ENCODE measurements around the gene VANGL1. TPM values are rescaled to one million over a fixed set of nuclear protein-coding genes. Genes with fewer than 3 reads are reported as not detected.
A peak's percentile ranks its signal among the peaks of the same experiment; 100 is the strongest.

VANGL1 gene
- total RNA-seq, 2 donors from 2014 or later, result 4.2 to 6.8 TPM

GRCh38 chr1:115687744-115688143, 46.0 kb downstream of the VANGL1 start:
- Mint-ChIP-seq H3K36me3 (ENCODE audit: low read depth) (peaks cover 15% of the 10 kb centered on the region), H3K4me3 (no peak overlapping the region), H3K27me3 (no peaks in the 10 kb centered on the region), H3K9me3 (no peaks in the 10 kb centered on the region), H3K4me1 (no peaks in the 10 kb centered on the region), H3K27ac (no peak overlapping the region)
- ATAC-seq (replicated peaks), result no peak

DNA sequence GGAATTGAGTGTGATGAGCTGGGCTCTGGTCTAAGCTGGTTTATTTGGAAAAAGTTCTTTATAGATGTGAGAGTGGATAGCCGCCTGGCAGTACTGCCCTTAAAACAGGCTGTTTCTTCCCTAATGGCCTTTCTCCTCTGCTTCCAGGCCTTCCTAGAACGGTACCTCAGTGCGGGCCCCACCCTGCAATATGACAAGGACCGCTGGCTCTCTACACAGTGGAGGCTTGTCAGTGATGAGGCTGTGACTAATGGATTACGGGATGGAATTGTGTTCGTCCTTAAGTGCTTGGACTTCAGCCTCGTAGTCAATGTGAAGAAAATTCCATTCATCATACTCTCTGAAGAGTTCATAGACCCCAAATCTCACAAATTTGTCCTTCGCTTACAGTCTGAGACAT, 49.2 kb downstream of the VANGL1 start:
- H3K36me3 Mint-ChIP-seq (ENCODE audit: low read depth), result peaks cover 8% of the 10 kb centered on the region
- no peak for ATAC-seq (replicated peaks)
- no peaks in the 10 kb centered on the region for H3K27me3 Mint-ChIP-seq
- H3K9me3 Mint-ChIP-seq, result no peaks in the 10 kb centered on the region
- H3K4me3 Mint-ChIP-seq, result no peak overlapping the region
- no peak overlapping the region for H3K27ac Mint-ChIP-seq
- no peaks in the 10 kb centered on the region for H3K4me1 Mint-ChIP-seq

GRCh38 chr1:115692224-115692623, 50.5 kb downstream of the VANGL1 start:
- H3K27me3 Mint-ChIP-seq, result no peaks in the 10 kb centered on the region
- H3K36me3 Mint-ChIP-seq (ENCODE audit: low read depth), result peaks cover 8% of the 10 kb centered on the region
- no peak overlapping the region for H3K27ac Mint-ChIP-seq
- H3K4me1 Mint-ChIP-seq, result no peaks in the 10 kb centered on the region
- H3K4me3 Mint-ChIP-seq, result no peak overlapping the region
- no peak for ATAC-seq (replicated peaks)
- H3K9me3 Mint-ChIP-seq, result no peaks in the 10 kb centered on the region

DNA sequence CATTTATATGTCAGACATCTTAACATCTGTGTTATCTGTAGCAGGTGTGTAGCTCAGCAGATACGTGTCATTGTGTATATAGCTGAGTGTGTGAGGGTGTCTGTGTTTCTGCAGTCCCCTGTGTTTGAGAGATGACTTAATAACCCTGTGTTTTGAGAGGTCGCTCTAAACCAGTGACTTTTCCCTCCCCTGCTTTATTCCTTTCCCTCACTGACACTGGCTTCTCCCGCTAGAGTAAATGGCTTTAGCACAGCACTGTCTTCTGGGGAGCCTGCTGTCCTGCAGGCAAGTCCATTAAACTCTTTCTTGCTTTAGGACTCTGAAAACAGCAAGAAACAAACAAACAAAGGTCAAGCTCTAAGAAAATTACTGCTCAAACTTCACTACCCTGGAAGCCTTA, 53.0 kb downstream of the VANGL1 start:
- Mint-ChIP-seq H3K9me3 (no peaks in the 10 kb centered on the region), H3K4me1 (no peaks in the 10 kb centered on the region), H3K27me3 (peaks cover 5% of the 10 kb centered on the region), H3K27ac (no peak overlapping the region), H3K4me3 (no peak overlapping the region), H3K36me3 (ENCODE audit: low read depth) (peaks cover 6% of the 10 kb centered on the region)
- no peak for ATAC-seq (replicated peaks)

DNA sequence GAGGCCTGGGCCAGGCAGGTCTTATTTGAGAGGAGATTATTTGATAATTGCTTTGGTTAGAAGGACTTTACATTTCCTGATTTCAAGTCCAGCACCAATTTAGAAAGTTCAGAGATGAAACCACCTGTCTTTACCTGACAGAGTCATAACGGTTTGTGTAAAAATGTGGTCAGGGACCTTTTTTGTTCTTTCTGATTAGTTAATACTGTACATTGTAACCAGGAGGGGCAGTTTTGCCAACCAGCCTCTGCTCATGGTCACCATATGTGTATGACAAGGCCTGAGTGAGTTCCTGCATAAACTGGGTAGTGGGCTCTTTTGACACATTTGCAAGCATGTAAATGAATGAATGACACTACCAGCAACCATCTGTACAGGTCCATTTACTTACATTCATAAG, 55.8 kb downstream of the VANGL1 start:
- no peaks in the 10 kb centered on the region for H3K9me3 Mint-ChIP-seq
- no peak overlapping the region for H3K27ac Mint-ChIP-seq
- ATAC-seq (replicated peaks), result no peak
- no peak overlapping the region for H3K4me3 Mint-ChIP-seq
- H3K4me1 Mint-ChIP-seq, result no peaks in the 10 kb centered on the region
- H3K36me3 Mint-ChIP-seq (ENCODE audit: low read depth), result no peaks in the 10 kb centered on the region
- peaks cover 9% of the 10 kb centered on the region for H3K27me3 Mint-ChIP-seq

DNA sequence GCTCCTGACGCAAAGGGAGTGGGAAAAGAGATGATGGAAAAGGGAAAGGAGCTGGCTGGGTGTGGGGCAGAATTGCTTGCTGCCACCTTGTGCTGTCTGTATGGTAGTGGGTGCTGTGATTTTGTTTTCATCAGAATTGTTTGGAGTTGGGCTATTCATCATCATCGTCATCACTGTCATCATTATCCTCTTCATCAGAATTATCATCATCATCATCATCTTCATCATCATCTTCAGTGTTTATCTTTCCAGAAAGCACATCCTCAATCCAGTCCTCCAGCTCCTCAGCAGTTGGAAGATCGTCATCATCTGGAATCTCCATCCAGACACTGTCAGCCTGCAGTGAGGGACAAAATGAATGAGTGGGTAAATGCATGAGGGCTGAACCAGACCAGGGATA, 59.3 kb downstream of the VANGL1 start:
- Mint-ChIP-seq H3K36me3 (ENCODE audit: low read depth) (no peaks in the 10 kb centered on the region), H3K9me3 (no peaks in the 10 kb centered on the region), H3K4me3 (no peak overlapping the region), H3K4me1 (no peaks in the 10 kb centered on the region), H3K27me3 (peaks cover 9% of the 10 kb centered on the region), H3K27ac (no peak overlapping the region)
- ATAC-seq (replicated peaks), result no peak

DNA sequence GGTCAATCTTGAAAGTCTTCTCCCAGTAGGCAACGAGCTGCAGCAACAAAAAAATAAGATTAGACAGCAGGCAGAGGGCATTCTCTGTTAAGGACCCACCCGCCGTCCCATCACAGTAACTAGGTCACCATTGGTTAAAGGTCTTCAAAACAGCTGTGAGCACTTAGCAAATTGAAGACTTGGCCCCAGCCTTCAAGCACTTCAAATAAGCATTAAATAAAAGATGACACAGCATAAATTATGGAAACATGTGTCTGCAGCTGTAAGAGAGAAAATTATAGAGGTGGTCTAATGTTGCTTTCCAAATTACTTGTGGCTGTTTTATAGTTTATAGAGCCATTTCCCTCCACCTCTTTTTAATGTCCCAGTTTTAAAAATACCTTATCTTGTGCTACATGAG, 61.2 kb downstream of the VANGL1 start:
- Mint-ChIP-seq H3K9me3 (no peaks in the 10 kb centered on the region), H3K27ac (no peak overlapping the region), H3K4me3 (no peak overlapping the region), H3K27me3 (peaks cover 15% of the 10 kb centered on the region), H3K36me3 (ENCODE audit: low read depth) (no peaks in the 10 kb centered on the region), H3K4me1 (no peaks in the 10 kb centered on the region)
- ATAC-seq (replicated peaks), result no peak

DNA sequence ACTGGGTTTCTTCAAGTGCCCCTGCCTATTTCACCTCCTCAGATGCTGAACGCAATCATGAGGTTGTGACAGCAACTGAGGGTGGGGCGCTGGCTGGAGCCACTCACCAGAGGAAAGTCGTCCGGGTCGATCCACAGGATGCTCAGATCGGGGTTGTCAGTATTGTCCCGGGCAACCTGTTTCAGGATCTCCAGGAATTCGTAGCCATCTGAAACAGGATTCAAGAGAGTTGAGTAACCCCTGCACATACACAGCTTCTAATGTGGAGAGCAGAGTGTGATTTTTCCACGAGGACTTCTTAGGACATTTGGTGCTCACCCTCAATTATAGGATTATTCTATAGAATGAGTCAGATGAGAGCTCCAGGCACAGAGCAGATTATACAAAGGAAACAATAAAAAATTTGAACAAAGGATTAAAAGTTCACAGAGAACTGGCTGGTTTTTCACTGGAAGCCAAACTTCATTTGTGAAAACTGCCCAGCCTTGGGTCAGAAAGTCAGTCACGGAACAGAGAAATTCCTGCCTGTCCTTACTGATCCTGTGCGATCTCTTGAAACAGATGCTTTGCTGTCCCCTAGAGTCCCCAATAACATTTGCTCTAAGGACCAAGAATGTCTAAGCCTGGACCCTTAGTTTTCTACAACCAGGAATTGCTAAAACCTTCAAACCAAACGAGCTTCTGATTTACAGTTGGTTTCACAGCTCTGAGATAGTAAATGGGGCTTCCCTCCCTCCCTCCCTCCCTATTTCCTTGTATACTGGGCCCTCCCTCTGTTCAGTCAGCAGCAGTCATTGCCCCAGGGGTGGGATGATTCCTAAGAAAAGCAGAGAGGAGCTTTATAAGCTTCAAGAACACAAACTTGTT, 63.5 kb downstream of the VANGL1 start:
- H3K36me3 Mint-ChIP-seq (ENCODE audit: low read depth), result no peaks in the 10 kb centered on the region
- H3K9me3 Mint-ChIP-seq, result no peaks in the 10 kb centered on the region
- H3K4me1 Mint-ChIP-seq, result no peaks in the 10 kb centered on the region
- no peak for ATAC-seq (replicated peaks)
- H3K27ac Mint-ChIP-seq, result no peak overlapping the region
- no peak overlapping the region for H3K4me3 Mint-ChIP-seq
- peaks cover 23% of the 10 kb centered on the region for H3K27me3 Mint-ChIP-seq

DNA sequence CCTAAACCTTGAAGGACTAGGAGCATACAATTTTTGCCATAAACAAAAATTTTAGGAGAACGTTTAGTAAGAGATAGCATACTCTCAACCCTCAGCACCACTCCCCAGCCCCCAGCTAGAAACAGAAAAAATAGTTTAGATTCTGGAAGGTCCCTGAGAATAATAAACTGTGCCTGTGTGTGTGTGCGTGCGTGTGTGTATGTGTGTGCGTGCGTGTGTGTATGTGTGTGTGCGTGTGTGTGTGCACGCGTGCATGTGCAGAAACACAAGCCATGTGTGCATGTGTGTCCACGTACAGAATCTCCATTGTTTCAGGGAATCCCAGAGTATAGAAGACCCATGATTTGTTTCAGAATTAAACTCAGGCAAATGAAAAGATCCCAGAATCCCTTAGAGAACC, 64.2 kb downstream of the VANGL1 start:
- ATAC-seq (replicated peaks), result no peak
- Mint-ChIP-seq H3K4me3 (no peak overlapping the region), H3K27ac (no peak overlapping the region), H3K4me1 (no peaks in the 10 kb centered on the region), H3K9me3 (no peaks in the 10 kb centered on the region), H3K36me3 (ENCODE audit: low read depth) (no peaks in the 10 kb centered on the region), H3K27me3 (peaks cover 25% of the 10 kb centered on the region)

DNA sequence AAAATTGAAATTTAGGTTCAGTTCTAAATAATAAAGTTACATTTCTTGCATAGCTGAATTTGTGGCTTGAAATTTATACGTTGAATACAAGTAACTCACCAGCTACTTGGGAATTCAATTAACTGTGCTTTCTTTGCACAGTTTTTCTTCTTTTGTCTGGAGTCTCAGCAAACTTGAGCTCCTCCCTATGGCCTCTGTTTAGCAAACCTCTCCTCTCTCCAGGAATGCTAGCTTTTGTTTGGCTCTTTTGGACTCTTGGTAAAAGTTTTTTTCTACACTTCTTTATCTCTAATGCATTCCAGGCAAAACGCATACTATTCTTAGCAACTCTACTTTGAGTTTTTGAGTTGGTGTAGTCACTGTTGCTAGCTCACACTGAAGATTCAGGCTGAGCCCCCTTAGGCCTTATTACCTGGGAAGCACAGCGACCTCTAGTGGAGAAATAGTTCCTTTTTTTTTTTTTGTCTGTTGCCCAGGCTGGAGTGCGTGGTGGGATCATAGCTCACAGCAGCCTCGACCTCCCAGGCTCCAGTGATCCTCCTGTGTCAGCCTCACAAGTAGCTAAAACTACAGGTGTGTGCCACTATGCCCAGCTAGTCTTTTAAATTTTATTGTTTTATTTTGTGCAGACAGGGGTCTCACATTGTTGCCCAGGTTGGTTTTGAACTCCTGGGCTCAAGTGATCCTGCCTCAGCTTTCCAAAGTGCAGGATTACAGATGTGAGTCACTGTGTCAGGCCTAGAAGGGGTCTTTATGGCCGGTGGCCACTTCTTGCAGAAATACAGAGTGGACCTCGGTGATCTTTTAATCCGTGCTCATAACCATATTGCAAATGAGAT, 65.0 kb downstream of the VANGL1 start:
- no peak overlapping the region for H3K27ac Mint-ChIP-seq

GRCh38 chr1:115710859-115711624, 69.3 kb downstream of the VANGL1 start:
- Mint-ChIP-seq H3K27me3 (peaks cover 24% of the 10 kb centered on the region), H3K36me3 (ENCODE audit: low read depth) (no peaks in the 10 kb centered on the region), H3K9me3 (no peaks in the 10 kb centered on the region), H3K27ac (no peak overlapping the region), H3K4me1 (no peaks in the 10 kb centered on the region), H3K4me3 (no peak overlapping the region)
- ATAC-seq (replicated peaks), result no peak

More for the DNA sequence above, 65.0 kb downstream of the VANGL1 start:
- Mint-ChIP-seq H3K27me3 (peaks cover 25% of the 10 kb centered on the region), H3K4me1 (no peaks in the 10 kb centered on the region), H3K36me3 (ENCODE audit: low read depth) (no peaks in the 10 kb centered on the region), H3K4me3 (no peak overlapping the region), H3K9me3 (no peaks in the 10 kb centered on the region)
- peak; percentile 47 for ATAC-seq (replicated peaks)

- H3K4me3 Mint-ChIP-seq, result no peak overlapping the region
Measured at GRCh38 chr1:115712911-115713609, 71.3 kb downstream of the VANGL1 start.

GRCh38 chr1:115713906-115714305, 72.1 kb downstream of the VANGL1 start:
- ATAC-seq (replicated peaks), result no peak
- Mint-ChIP-seq H3K4me1 (no peaks in the 10 kb centered on the region), H3K27ac (no peak overlapping the region), H3K4me3 (no peak overlapping the region), H3K9me3 (no peaks in the 10 kb centered on the region), H3K36me3 (ENCODE audit: low read depth) (no peaks in the 10 kb centered on the region), H3K27me3 (peaks cover 26% of the 10 kb centered on the region)

More at GRCh38 chr1:115712911-115713609, 71.3 kb downstream of the VANGL1 start:
- no peak for ATAC-seq (replicated peaks)
- H3K27ac Mint-ChIP-seq, result no peak overlapping the region
- no peaks in the 10 kb centered on the region for H3K4me1 Mint-ChIP-seq
- H3K36me3 Mint-ChIP-seq (ENCODE audit: low read depth), result no peaks in the 10 kb centered on the region
- no peaks in the 10 kb centered on the region for H3K9me3 Mint-ChIP-seq
- H3K27me3 Mint-ChIP-seq, result peaks cover 26% of the 10 kb centered on the region

GRCh38 chr1:115714572-115715141, 72.9 kb downstream of the VANGL1 start:
- Mint-ChIP-seq H3K36me3 (ENCODE audit: low read depth) (no peaks in the 10 kb centered on the region), H3K27me3 (peaks cover 20% of the 10 kb centered on the region), H3K4me1 (no peaks in the 10 kb centered on the region), H3K4me3 (no peak overlapping the region), H3K9me3 (no peaks in the 10 kb centered on the region), H3K27ac (no peak overlapping the region)
- no peak for ATAC-seq (replicated peaks)

All from activated T-helper 17 cell treated with anti-CD3 and anti-CD28 coated beads, Interleukin-2, amount 50 U/mL, for 72 hours (primary cell).